ENCODE data around the gene MAN1C1.

- TF ChIP-seq ATF1 (CRISPR knock-in tag; IDR thresholded peaks at IDR 0.05) = no peak
- no peak for TF ChIP-seq CTCF (IDR thresholded peaks at IDR 0.05)
- TF ChIP-seq MYBL2 (CRISPR knock-in tag; IDR thresholded peaks at IDR 0.05) = no peak
- TF ChIP-seq, protein P1, sequence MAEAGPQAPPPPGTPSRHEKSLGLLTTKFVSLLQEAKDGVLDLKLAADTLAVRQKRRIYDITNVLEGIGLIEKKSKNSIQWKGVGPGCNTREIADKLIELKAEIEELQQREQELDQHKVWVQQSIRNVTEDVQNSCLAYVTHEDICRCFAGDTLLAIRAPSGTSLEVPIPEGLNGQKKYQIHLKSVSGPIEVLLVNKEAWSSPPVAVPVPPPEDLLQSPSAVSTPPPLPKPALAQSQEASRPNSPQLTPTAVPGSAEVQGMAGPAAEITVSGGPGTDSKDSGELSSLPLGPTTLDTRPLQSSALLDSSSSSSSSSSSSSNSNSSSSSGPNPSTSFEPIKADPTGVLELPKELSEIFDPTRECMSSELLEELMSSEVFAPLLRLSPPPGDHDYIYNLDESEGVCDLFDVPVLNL (CRISPR knock-in tag; IDR thresholded peaks at IDR 0.05; ENCODE audit: borderline replicate concordance, low read depth) = no peak
These were observed 89.1 kb downstream of the MAN1C1 start for GRCh38 chr1:25705699-25706098.

Data from WTC11 (cell line).